CD4-positive, alpha-beta T cell treated with Interferon gamma for 1 hour (primary cell): ENCODE results near the gene NEURL3.
"Not testable (repeated sequence)": the region's sequence is repeated elsewhere in the genome, so short reads cannot be mapped to it uniquely, and the experiment has no call there.

Experiments used
- DNase-seq: peaks from one replicate; pipeline ENCODE4 v3.0.0-alpha.2; 2020

Gene NEURL3

DNA sequence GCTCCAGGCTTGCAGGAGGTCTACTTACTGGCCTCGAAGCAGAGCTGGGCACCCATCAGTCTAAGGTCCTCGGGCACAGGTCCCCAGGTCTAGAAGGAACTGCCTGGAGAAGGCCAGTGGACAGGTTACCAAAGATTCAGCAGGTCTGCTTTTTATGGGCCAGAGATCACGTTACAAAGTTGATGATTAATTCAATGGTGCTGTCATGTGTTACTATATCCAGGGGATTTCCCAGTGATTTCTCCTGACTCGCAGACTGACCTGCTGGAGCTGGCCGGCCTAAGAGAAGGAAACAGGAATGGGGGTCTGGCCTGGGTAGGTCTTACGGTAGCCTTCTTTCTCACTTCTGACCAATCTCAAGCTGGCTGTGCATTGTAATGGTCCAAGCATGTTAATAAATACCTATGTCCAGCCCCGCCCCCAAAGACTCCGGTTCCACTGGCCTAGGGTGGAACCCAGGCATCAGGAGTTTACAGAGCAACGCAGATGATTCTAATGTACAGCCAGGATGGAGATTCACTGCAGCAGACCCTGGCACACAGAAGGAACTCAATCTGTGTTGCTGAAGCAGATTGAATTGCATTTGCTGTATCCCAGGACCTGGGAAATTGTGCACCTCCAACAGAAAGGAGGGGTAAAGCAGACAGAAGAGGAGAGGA lies at the start of gene NEURL3:
Gene NEURL3 (minus strand): TSS at position 127 of the 659 bp plus-strand sequence. CDS start 71 bp downstream, at position 56.
- no peak for DNase-seq

DNA sequence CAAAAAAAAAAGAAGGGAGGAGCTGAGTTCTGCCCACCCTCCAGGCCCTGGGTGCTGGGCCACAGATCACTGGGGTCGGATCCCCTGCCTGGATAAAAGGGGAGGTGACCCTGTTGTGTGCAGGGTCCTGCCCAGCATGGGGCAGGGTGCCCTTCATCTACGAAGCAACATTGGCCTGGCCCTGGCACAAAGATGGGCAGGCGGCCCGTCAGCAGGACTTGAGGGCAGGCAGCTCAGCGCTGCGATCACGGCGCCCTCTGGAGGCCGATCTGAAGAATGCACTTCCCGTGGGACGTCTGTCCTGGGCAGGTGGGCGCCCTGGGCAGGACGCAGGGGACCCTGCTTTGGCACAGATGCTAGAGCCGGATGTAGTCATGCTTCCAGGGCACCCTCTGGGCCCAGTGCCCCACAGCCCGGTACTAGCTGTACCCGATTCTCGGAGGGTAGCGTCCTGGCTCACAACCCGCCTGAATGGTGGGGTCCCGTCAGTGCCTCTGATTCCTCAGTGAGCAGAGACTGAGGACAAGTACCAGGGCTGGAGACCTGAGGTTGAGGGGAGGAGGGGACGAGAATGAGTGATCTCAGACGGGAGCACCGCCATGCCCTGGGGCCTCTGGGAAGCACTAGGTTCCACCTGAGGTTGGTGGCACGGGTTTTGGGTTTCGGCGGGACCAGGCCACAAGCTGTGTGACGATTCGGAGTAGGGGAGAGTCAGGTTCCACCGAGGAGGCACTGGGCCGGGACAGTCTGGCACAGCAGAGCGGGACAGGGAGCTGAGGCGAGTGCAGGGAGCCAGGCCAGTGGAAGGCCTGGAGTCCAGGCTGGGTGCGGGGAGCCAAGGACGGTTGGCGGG lies 49.4 kb upstream of the NEURL3 start:
- DNase-seq, result peak; percentile 72

DNA sequence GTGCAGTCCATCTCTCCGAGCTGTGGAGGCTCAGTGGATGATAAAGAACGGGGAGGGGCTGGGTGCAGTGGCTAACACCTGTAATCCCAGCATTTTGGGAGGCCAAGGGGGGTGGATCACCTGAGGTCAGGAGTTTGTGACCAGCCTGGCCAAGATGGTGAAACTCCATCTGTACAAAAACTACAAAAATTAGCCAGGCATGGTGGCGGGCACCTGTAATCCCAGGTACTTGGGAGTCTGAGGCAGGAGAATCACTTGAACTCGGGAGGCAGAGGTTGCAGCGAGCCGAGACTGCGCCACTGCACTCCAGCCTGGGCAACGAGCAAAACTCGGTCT lies 48.8 kb upstream of the NEURL3 start:
- not testable (repeated sequence) for DNase-seq

DNA sequence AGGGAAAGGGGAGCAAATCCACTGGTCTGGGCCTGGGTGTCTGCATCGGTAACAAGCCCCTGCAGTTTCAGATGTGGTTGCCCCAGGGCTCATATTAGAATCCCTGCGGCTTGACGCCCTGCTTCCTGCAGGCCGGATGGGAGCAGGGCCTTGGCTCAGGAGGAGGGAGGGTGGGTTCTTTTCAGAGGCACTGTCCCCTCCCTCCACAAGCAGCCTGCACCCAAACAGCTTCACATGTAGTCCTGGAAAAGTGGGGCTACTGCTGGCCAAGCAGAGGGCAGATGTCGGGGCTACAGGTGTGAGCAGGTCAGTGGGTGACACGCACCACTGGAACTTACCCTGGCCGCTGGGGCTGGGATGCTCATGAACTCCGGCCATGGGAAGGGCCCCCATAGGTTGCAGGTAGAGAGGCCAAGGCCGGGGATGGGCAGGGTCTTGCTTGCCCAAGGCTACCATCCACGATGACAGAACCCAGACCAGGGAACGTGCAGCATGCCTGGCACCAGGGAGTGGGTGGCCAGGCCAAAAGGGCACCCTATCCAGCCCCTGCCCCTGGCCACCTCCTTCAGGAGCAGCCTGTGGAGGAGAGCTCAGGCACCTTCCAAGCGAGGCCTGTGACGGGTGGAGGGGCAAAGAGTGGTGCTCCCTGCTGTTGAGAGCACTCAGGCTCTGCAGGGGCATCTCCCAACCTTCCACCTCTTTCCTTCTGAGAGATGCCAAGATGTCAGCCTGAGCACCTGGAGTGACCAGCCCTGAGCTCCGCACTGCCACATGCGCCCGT lies 48.2 kb upstream of the NEURL3 start:
- peak; percentile 24 for DNase-seq

GRCh38 chr2:96552315-96553175 lies 47.4 kb upstream of the NEURL3 start:
- no peak for DNase-seq

GRCh38 chr2:96551605-96552314 lies 46.6 kb upstream of the NEURL3 start:
- no peak for DNase-seq

GRCh38 chr2:96550787-96551604 lies 45.8 kb upstream of the NEURL3 start:
- DNase-seq, result no peak

GRCh38 chr2:96549967-96550786 lies 45.0 kb upstream of the NEURL3 start:
- DNase-seq, result no peak

DNA sequence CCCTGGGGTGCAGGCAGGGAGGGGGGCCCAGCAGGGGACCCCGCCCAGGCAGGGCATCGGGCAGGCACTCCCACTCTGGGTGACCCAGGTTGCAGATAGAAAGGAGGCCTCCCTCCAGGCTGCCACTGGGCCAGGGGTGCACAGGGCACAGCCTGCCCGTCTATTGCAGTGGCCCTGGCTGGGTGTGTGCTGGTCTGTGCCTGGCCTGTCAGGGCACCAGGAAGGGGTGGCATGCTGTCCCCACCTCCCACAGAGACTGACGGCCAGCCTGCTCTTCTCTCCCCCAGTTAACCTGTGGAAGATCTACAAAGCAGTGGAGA lies 44.3 kb upstream of the NEURL3 start:
- no peak for DNase-seq

DNA sequence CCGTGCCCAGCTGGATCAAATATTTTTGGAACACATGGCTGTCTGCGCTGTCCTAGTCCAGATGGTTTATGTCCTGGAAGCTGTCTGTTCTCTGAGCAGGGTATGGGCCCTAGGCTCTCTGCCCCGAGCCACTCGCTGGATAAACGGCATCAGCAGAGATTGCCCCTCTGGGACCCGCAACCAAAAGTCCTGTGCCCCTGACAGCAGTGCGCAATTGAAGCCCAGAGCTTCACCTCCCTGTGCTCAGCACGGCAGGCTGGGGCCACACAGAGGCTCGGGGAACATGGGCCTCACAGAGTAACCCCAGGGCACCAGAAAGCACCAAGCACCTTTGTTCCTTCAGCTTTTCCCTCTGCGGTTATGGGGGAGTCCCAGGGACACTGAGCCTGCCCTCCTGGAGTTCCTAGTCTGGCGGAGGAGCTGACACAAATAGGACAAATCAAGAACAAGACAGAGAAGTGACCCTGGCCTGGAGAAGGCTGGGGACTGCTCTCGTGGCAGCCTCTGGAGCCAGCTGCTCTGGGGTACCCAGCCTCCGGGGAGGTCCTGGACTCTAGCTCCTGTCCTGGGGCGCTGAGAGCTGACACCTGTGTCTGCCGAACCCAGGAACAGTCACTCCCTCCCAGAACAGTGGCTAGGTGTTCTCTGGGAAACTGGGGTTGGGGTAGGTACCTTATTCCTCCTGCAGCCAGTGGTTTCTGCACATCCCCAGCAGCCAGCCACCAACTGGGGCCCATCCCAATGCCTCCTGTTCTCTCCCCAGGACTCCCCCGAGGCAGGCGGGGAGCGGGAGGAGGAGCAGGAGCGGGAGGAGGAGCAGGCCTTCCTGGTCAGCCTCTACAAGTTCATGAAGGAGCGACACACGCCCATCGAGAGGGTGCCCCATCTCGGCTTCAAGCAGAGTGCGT lies 43.7 kb upstream of the NEURL3 start:
- no peak for DNase-seq

- DNase-seq, result no peak
Observed at GRCh38 chr2:96547731-96548171, 42.6 kb upstream of the NEURL3 start.

GRCh38 chr2:96547203-96547641 lies 42.1 kb upstream of the NEURL3 start:
- DNase-seq, result no peak

DNA sequence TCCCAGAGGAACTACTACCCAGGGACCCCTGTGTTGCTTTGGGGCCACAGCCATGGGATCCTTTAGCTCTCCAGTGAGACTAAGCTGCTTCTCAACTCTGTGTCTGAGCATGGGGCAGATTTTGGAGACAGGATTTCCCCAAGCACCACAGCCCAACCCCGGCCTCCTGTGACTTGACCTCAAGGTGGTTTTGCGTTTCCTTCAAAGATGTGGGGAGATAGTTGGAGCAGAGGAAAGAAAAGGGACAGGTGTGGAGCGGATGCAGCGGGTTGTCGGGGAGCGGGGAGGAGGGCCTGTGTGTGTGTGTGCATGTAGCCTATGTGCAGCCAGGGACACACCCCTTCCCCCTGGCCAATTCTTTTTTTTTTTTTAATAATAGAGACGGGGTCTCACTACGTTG lies 41.6 kb upstream of the NEURL3 start:
- DNase-seq, result no peak

DNA sequence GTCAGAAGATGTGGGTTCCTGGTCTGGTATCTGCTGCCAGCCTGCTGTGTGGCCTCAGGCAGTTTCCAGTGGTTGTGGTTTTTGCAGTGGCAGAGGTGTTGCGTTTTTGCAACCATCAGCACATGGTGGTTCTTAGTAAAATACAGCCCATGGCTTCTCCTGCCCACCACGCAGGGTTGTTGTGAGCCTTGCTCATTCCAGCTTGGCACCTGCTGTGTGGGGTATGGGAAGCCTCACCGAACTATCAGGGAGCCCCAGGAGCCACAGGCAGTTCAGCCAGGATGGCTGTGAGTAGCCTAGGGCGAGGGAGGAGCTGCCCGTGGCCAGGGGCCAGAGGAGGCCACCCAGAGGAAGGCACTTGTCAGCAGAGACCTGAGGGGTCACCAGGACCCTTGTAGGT lies 41.2 kb upstream of the NEURL3 start:
- DNase-seq, result no peak

DNA sequence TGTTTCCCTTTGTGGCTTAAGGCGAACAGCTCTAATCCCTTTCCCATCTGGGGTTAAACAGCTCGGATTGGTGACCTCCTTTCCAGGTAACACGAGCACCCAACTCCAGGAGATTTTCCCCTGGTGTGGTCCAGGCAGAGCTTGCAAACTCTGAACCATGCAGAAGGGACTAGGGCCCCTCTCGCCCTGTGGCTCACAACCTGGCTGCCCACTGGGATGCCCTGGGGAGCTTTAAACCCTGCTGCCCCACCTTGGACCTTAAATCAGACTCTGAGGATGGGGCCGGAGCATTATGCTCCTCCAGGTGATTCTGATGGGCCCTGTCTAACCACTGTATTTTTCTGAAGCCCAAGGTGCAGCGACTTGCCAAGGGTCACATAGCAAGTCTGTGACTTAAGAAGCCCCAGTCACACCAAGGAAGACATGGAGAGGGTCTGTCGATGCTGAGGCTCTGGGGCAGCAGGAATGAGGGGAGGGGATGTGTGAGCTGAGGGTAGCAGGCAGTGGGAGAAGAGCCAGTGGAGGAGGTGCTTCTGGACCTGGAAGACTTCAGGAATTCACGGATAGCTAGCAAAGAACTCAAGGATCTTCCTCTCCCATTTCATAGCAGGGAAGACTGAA lies 37.3 kb upstream of the NEURL3 start:
- no peak for DNase-seq

- DNase-seq, result no peak
Observed at GRCh38 chr2:96541398-96542152, 36.4 kb upstream of the NEURL3 start.

GRCh38 chr2:96540136-96540535 lies 35.0 kb upstream of the NEURL3 start:
- DNase-seq, result no peak
